H7 (cell line): ENCODE measurements around the gene NOPCHAP1. TPM values are rescaled to one million over a fixed set of nuclear protein-coding genes. Genes with fewer than 3 reads are reported as not detected.

ENCODE experiments used
- DNase-seq: peaks from one replicate; pipeline ENCODE4 v3.0.0; 2012
- H3K27me3 ChIP-seq: 2 replicates; pipeline ENCODE4 v1.6.0; 2011; ENCODE audit warnings: mild to moderate bottlenecking, low read length; ENCODE audit not compliant: control insufficient read depth, insufficient read depth
- H3K36me3 ChIP-seq: replicated peaks from 2 replicates; pipeline ENCODE4 v1.5.1; 2011; ENCODE audit warnings: low read length; ENCODE audit not compliant: control insufficient read depth, insufficient read depth
- H3K4me3 ChIP-seq: 2 replicates; pipeline ENCODE4 v1.5.1; 2011; ENCODE audit warnings: low read depth, mild to moderate bottlenecking, control low read depth, low read length, moderate library complexity; ENCODE audit not compliant: insufficient read depth
- total RNA-seq: library from RNA; depleted of rRNA; stranded (reverse); fragments of >200 nt; shearing (Covaris generic); gene quantifications from 2 replicates; pipeline ENCODE4 v1.2.3, GENCODE V29; 2014; rRNA removed

NOPCHAP1 gene
- total RNA-seq, 1 experiment from 2014 or later, result 17.5 TPM

GRCh38 chr12:105024928-105025327 lies 38.8 kb downstream of the NOPCHAP1 start:
- no peak for DNase-seq
- Histone ChIP-seq H3K36me3 (no peaks in the 10 kb centered on the region), H3K27me3 (no peaks in the 10 kb centered on the region), H3K4me3 (no peak overlapping the region)

- no peak for DNase-seq
- Histone ChIP-seq H3K4me3 (no peak overlapping the region), H3K27me3 (no peaks in the 10 kb centered on the region), H3K36me3 (no peaks in the 10 kb centered on the region)
Observed at GRCh38 chr12:105025890-105026289, 39.8 kb downstream of the NOPCHAP1 start.

- DNase-seq, result no peak
- H3K4me3 ChIP-seq, result no peak overlapping the region
- no peaks in the 10 kb centered on the region for H3K36me3 ChIP-seq
- no peaks in the 10 kb centered on the region for H3K27me3 ChIP-seq
Observed at GRCh38 chr12:105026411-105026810, 40.3 kb downstream of the NOPCHAP1 start.

GRCh38 chr12:105030820-105031807 lies 45.0 kb downstream of the NOPCHAP1 start:
- no peaks in the 10 kb centered on the region for H3K27me3 ChIP-seq

GRCh38 chr12:105032703-105033357 lies 46.7 kb downstream of the NOPCHAP1 start:
- DNase-seq, result no peak
- no peaks in the 10 kb centered on the region for H3K36me3 ChIP-seq
- H3K4me3 ChIP-seq, result no peak overlapping the region
- H3K27me3 ChIP-seq, result no peaks in the 10 kb centered on the region

More at GRCh38 chr12:105030820-105031807, 45.0 kb downstream of the NOPCHAP1 start:
- H3K36me3 ChIP-seq, result no peaks in the 10 kb centered on the region
- no peak for DNase-seq
- H3K4me3 ChIP-seq, result no peak overlapping the region

GRCh38 chr12:105033851-105034250 lies 47.7 kb downstream of the NOPCHAP1 start:
- no peak for DNase-seq
- Histone ChIP-seq H3K4me3 (no peak overlapping the region), H3K36me3 (no peaks in the 10 kb centered on the region), H3K27me3 (no peaks in the 10 kb centered on the region)

Other genes with a start within 250 kb of the NOPCHAP1 start
- 1.00 and 1.9 TPM in 2 replicates for gene SLC41A2, start 28.0 kb upstream of the NOPCHAP1 start, total RNA-seq
- gene ALDH1L2, start 98.1 kb downstream of the NOPCHAP1 start, total RNA-seq, result 1.1 and 1.2 TPM in 2 replicates
- gene WASHC4, start 121.4 kb downstream of the NOPCHAP1 start, total RNA-seq, result 34.7 and 54.6 TPM in 2 replicates
- 12.8 and 22.2 TPM in 2 replicates for gene APPL2, start 249.9 kb downstream of the NOPCHAP1 start, total RNA-seq